HG02763 (cell line): ENCODE results near the gene RPGRIP1.
"Not testable (repeated sequence)": the region's sequence is repeated elsewhere in the genome, so short reads cannot be mapped to it uniquely, and the experiment has no call there.

Experiments
- ATAC-seq: cut with Tn5 transposase; IDR thresholded peaks from one replicate; pipeline ENCODE4 v1.9.1; 2021; ENCODE audit warnings: mild to moderate bottlenecking, moderate library complexity; ENCODE audit not compliant: unreplicated experiment

The RPGRIP1 gene

GRCh38 chr14:21279783-21280182, at the start of gene RPGRIP1:
RPGRIP1 (plus strand) TSS chr14:21280083; CDS start chr14:21287977, 7,894 bp downstream.
- no peak for ATAC-seq

GRCh38 chr14:21231020-21231652, 48.7 kb upstream of the RPGRIP1 start:
- no peak for ATAC-seq

GRCh38 chr14:21233457-21234076, 46.3 kb upstream of the RPGRIP1 start:
- no peak for ATAC-seq

- ATAC-seq: no peak
Observed at GRCh38 chr14:21234112-21234511, 45.8 kb upstream of the RPGRIP1 start.

GRCh38 chr14:21236948-21237797, 42.7 kb upstream of the RPGRIP1 start:
- no peak for ATAC-seq

- no peak for ATAC-seq
Observed at GRCh38 chr14:21238823-21239518, 40.9 kb upstream of the RPGRIP1 start.

GRCh38 chr14:21240417-21240816, 39.5 kb upstream of the RPGRIP1 start:
- ATAC-seq: no peak

GRCh38 chr14:21241218-21241819, 38.6 kb upstream of the RPGRIP1 start:
- ATAC-seq: no peak

- ATAC-seq: no peak
Observed at GRCh38 chr14:21244544-21244943, 35.3 kb upstream of the RPGRIP1 start.

GRCh38 chr14:21245813-21246212, 34.1 kb upstream of the RPGRIP1 start:
- ATAC-seq: no peak

GRCh38 chr14:21248338-21248737, 31.5 kb upstream of the RPGRIP1 start:
- ATAC-seq: no peak

GRCh38 chr14:21248739-21249411, 31.0 kb upstream of the RPGRIP1 start:
- no peak for ATAC-seq

- no peak for ATAC-seq
Observed at GRCh38 chr14:21251215-21251614, 28.7 kb upstream of the RPGRIP1 start.

GRCh38 chr14:21252149-21252548, 27.7 kb upstream of the RPGRIP1 start:
- ATAC-seq: no peak

GRCh38 chr14:21255385-21256101, 24.3 kb upstream of the RPGRIP1 start:
- ATAC-seq: no peak

GRCh38 chr14:21256102-21256447, 23.8 kb upstream of the RPGRIP1 start:
- not testable (repeated sequence) for ATAC-seq

GRCh38 chr14:21256539-21257393, 23.1 kb upstream of the RPGRIP1 start:
- ATAC-seq: no peak

GRCh38 chr14:21257394-21257909, 22.4 kb upstream of the RPGRIP1 start:
- ATAC-seq: no peak
